ENCODE results near the gene INS.

The INS gene

GRCh38 chr11:2160736-2161259 lies at the start of gene INS:
INS (minus strand) TSS chr11:2161209; CDS start chr11:2160971, 238 bp downstream.
- no peak for DNase-seq

GRCh38 chr11:2210366-2211112 lies 49.5 kb upstream of the INS start:
- DNase-seq: no peak

GRCh38 chr11:2209900-2210321 lies 48.9 kb upstream of the INS start:
- no peak for DNase-seq

- DNase-seq: no peak
Observed at GRCh38 chr11:2209370-2209801, 48.4 kb upstream of the INS start.

GRCh38 chr11:2208691-2209369 lies 47.8 kb upstream of the INS start:
- DNase-seq: no peak

- peak; percentile 9 for DNase-seq
Observed at GRCh38 chr11:2207773-2208621, 47.0 kb upstream of the INS start.

- DNase-seq: peak; percentile 9
Observed at GRCh38 chr11:2207212-2207611, 46.2 kb upstream of the INS start.

- DNase-seq: peak; percentile 11
Observed at GRCh38 chr11:2205981-2206690, 45.1 kb upstream of the INS start.

GRCh38 chr11:2205214-2205720 lies 44.3 kb upstream of the INS start:
- DNase-seq: peak; percentile 4

GRCh38 chr11:2204361-2205213 lies 43.6 kb upstream of the INS start:
- peak; percentile 14 for DNase-seq

GRCh38 chr11:2203440-2204259 lies 42.6 kb upstream of the INS start:
- peak; percentile 14 for DNase-seq

GRCh38 chr11:2202900-2203439 lies 42.0 kb upstream of the INS start:
- peak; percentile 11 for DNase-seq

- DNase-seq: peak; percentile 9
Observed at GRCh38 chr11:2202071-2202899, 41.3 kb upstream of the INS start.

GRCh38 chr11:2201542-2201941 lies 40.5 kb upstream of the INS start:
- no peak for DNase-seq

GRCh38 chr11:2200957-2201519 lies 40.0 kb upstream of the INS start:
- no peak for DNase-seq

- no peak for DNase-seq
Observed at GRCh38 chr11:2200536-2200935, 39.5 kb upstream of the INS start.

GRCh38 chr11:2199466-2200341 lies 38.7 kb upstream of the INS start:
- no peak for DNase-seq
